Aorta (tissue), 5 donors: ENCODE results near the gene SMAP1. TPM values are rescaled to one million over a fixed set of nuclear protein-coding genes. Genes with fewer than 3 reads are reported as not detected.
A peak's percentile ranks its signal among the peaks of the same experiment; 100 is the strongest.

ENCODE experiments used
- ATAC-seq: fragments of 200-7000 bp; cut with Tn5 transposase; one replicate; pipeline ENCODE4 v1.9.1; 2022; ENCODE audit warnings: moderate library complexity; ENCODE audit not compliant: low FRiP score
- DNase-seq, 2 donors: peaks; one replicate each; pipeline ENCODE4 v3.0.0-alpha.2; 2020
- H3K27ac ChIP-seq, 2 donors: one replicate each; pipeline ENCODE4 v1.5.1; 2013; ENCODE audit warnings: low read length in 2 of 2, mild to moderate bottlenecking in 2 of 2, moderate library complexity in 2 of 2, control low read depth in 1 of 2, inconsistent platforms in 1 of 2, low read depth in 1 of 2
- H3K27me3 ChIP-seq, 2 donors: one replicate each; pipeline ENCODE4 v1.6.1; 2013; ENCODE audit warnings: control low read depth in 1 of 2, low read length in 1 of 2, mild to moderate bottlenecking in 1 of 2, moderate library complexity in 1 of 2; ENCODE audit not compliant: insufficient read depth in 2 of 2, control insufficient read depth in 1 of 2
- H3K36me3 ChIP-seq, 2 donors: one replicate each; pipeline ENCODE4 v1.6.1; 2013; ENCODE audit warnings: control low read depth in 1 of 2, low read length in 1 of 2, mild to moderate bottlenecking in 1 of 2; ENCODE audit not compliant: insufficient read depth in 2 of 2, control insufficient read depth in 1 of 2
- H3K4me1 ChIP-seq, 2 donors: one replicate each; pipeline ENCODE4 v1.6.1; 2013; ENCODE audit warnings: low read length in 2 of 2, control low read depth in 1 of 2, mild to moderate bottlenecking in 1 of 2, moderate library complexity in 1 of 2; ENCODE audit not compliant: insufficient read depth in 2 of 2, control insufficient read depth in 1 of 2
- H3K4me3 ChIP-seq, 2 donors: one replicate each; pipeline ENCODE4 v1.5.1; 2013; ENCODE audit warnings: low read length in 2 of 2, control low read depth in 1 of 2, mild to moderate bottlenecking in 1 of 2
- H3K9me3 ChIP-seq: one replicate; pipeline ENCODE4 v1.6.1; 2013; ENCODE audit warnings: mild to moderate bottlenecking, low read length; ENCODE audit not compliant: control insufficient read depth
- WGBS, 2 donors: extraction: QIAGEN DNeasy Blood & Tissue Kit; methylation state at CpG; one replicate each; pipeline ENCODE4 v1.1.7; 2013; 5-methylcytosine and 5-hydroxymethylcytosine counted together
- intact Hi-C, 2 donors: fragments of 100-400 bp; cut with DNase I; formaldehyde crosslinking; loops; one replicate each; pipeline versions ENCODE4 v1.14.2 to v1.15.0; 2022
- polyA plus RNA-seq, 2 donors: library from polyadenylated mRNA; stranded (reverse); fragments of 200-250 nt; gene quantifications; one replicate each; pipeline ENCODE4 v1.2.3, GENCODE V29; 2013
- total RNA-seq, 2 donors: library from RNA; stranded (reverse); fragmentation: NEBNext Ultra II Directional; extraction: Animal tissue kit (Norgen Biotek cat#: 25700); gene quantifications; one replicate each; pipeline ENCODE4 v1.2.1, GENCODE V29; 2021
- donor health status: healthy with polysubstance abuse.
- donor health status: Bipolar disorder and iron deficiency.
- donor health status: DM: no; HTN: no; CAD: no.
- donor health status: DM: no; HTN: no; CAD: no.
- donor health status: DM: yes; HTN: yes; CAD: no.

The SMAP1 gene
- total and polyA plus RNA-seq, 4 donors: 11.6 to 24.7 (median 21.6) TPM

DNA sequence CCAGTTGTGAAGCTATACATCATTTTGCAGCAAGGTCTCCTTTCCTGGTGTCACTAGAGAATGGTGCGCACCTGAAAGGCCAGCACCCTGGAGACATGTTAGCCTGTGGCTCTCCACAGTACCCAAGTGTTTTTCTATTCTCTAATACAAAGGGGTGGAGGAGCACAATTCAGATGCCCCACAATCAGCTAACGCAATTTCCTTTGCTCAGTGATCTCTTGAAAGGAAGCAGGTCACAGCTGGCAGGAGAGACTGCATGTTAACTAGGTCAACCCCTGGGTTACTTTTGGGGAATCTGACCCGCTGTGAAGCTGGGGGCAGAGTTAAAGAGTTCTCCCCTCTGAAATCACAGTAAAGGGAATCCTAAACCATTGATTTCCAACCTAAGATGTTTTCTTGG, 196.7 kb downstream of the SMAP1 start:
- Histone ChIP-seq H3K9me3 (peaks cover 1% of the 10 kb centered on the region), H3K27ac (no peak overlapping the region), H3K36me3 (peaks cover 0 to 3% of the 10 kb centered on the region in 2 donors), H3K4me1 (no peaks in the 10 kb centered on the region), H3K4me3 (no peak overlapping the region), H3K27me3 (no peaks in the 10 kb centered on the region)
- DNase-seq (no peak), ATAC-seq (no peak)
- 74 to 78% methylated on average over 3 of the region's 3 CpGs for WGBS, 2 donors
- intact Hi-C loops: no loop called here

DNA sequence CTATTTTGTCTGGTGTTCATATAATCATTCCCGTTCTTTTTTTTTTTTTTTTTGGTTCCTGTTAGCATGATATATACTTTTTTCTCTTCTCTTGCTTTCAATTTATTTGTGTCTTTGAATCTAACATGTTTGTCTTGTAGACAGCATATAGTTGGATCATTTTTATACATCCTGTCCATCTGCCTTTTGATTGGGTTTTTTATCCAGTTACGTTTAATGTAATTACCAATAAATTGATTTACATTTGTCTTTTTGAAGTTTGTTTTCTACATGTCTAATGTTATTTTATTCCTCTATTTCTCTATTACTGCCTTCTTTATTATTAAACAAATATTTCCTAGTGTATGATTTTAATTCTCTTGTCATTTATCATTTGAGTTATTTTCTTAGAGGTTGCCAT, 204.8 kb downstream of the SMAP1 start:
- intact Hi-C loops: no loop called here
- Histone ChIP-seq H3K36me3 (no peaks in the 10 kb centered on the region), H3K4me3 (no peak overlapping the region), H3K9me3 (peaks cover 3% of the 10 kb centered on the region), H3K4me1 (no peaks in the 10 kb centered on the region), H3K27me3 (no peaks in the 10 kb centered on the region), H3K27ac (no peak overlapping the region)
- DNase-seq (no peak), ATAC-seq (no peak)
- WGBS, 2 donors: 97% methylated on average over 2 of the region's 2 CpGs

DNA sequence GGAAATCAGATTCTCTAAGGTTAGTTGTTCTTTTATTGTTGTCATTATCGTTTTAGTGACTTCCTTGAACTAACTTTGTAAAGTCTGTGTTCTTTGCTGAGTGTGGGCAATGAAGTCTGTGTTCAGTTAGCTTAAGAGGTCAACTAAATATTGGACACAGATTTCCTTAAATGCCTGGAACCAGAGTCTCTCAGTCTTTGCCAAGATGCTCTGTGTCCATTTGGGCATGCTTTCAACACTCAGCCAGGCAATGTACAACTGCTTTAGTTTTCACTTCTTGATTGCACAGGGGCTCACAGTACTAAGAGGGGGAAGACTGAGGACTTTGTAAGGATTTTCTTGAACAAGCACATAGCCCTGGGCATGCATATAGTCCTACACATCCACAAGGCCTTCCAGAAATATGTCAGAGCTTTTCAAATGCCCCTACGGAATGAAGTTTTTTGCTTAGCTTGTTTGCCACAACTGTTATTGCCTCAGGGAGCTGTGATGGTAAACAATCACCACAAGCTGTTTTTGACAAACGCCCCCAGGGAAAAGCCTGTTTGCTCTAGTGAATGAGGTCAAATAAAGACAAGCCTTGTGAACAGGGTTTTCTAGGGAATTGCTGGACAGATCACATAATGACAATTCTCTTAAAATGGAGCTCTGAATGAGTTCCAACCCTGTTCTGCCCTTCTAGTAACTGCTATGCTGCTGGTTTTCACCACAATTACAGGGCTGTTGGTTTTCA, 206.7 kb downstream of the SMAP1 start:
- DNase-seq (no peak), ATAC-seq (no peak)

DNA sequence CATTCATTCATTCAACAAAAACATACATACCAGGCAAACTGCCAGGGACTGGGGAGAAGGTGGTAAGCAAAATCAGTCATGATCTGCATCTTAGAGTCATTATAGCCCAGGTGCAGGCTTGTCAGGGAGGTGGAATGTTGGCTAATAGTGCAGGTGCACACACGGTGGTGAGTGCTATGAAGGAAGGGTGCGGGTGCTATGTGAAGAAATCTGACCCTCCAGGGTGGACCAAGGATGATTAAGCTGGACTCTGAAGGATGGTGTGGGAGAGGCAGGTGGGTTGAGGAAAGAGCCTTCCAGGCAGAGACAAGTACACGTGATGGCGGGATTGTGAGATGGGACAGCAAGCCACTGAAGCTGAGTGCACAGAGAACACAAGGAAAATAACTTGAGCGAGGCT, 211.8 kb downstream of the SMAP1 start:
- no peaks in the 10 kb centered on the region for H3K36me3 ChIP-seq
- no peaks in the 10 kb centered on the region for H3K4me1 ChIP-seq
- no peak overlapping the region for H3K4me3 ChIP-seq
- no peak for DNase-seq
- 77 to 85% methylated on average over 5 of the region's 5 CpGs for WGBS, 2 donors
- intact Hi-C loops: no loop called here
- ATAC-seq: no peak
- H3K27ac ChIP-seq: no peak overlapping the region
- no peaks in the 10 kb centered on the region for H3K27me3 ChIP-seq
- H3K9me3 ChIP-seq: peaks cover 1% of the 10 kb centered on the region

More for the DNA sequence above, 206.7 kb downstream of the SMAP1 start:
- no peaks in the 10 kb centered on the region for H3K27me3 ChIP-seq
- intact Hi-C loops: no loop called here
- no peaks in the 10 kb centered on the region for H3K36me3 ChIP-seq
- H3K27ac ChIP-seq: no peak overlapping the region
- H3K4me1 ChIP-seq: no peaks in the 10 kb centered on the region
- WGBS, 2 donors: 41 to 48% methylated on average over 3 of the region's 3 CpGs
- H3K4me3 ChIP-seq: no peak overlapping the region
- peaks cover 3% of the 10 kb centered on the region for H3K9me3 ChIP-seq

DNA sequence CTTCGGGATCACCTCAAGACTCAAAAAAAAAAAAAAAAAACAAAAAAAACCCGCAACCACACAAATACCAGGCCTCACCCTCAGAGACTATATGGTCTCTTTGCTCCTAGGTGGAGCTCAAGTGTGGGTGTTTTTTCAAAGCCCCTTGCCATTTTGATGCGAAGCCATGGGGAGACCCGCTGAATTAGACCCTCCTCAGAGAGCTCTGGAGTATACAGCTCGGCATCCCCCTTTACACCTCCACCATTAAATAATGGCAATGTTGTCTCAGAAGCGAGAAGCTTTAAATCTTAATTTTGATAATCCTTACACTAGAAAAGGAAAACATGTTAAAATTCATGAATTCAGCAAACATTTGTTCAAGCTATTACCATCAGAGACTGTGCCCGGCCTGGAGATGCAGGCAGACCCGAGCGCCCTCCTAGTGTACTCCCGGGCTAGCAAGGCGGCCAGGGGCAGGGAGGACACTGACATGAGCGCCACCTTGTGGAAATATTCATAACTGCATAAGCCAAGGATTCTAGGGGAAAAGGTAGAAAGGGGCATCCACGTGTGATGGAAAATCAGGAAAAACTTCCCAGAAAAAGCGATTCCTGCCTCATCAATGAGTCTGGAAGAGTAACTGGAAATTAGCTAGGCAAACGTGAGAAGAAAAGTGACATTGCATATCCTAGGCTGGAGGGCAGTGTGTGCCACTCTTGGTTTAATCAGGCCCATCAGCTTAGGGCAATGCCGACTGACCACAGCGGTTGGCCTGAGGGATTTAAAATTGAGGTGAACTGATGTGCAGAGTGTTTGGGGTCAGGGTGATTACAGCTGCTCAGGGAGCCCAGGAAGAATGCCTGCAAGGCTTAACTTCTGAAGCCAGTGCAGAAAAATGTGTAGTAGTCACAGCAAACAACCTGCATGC, 216.6 kb downstream of the SMAP1 start:
- Histone ChIP-seq H3K36me3 (no peaks in the 10 kb centered on the region), H3K4me3 (no peak overlapping the region), H3K27me3 (no peaks in the 10 kb centered on the region), H3K27ac (no peak overlapping the region), H3K4me1 (no peaks in the 10 kb centered on the region), H3K9me3 (no peaks in the 10 kb centered on the region)
- DNase-seq (no peak), ATAC-seq (peak; percentile 82)
- WGBS, 2 donors: 37% methylated on average over 17 of the region's 17 CpGs
- intact Hi-C loops: loop anchor here (1.0 to 10.0 kb wide), 3 partner anchors 177 to 360 kb away; no protein-coding TSS in a partner anchor

DNA sequence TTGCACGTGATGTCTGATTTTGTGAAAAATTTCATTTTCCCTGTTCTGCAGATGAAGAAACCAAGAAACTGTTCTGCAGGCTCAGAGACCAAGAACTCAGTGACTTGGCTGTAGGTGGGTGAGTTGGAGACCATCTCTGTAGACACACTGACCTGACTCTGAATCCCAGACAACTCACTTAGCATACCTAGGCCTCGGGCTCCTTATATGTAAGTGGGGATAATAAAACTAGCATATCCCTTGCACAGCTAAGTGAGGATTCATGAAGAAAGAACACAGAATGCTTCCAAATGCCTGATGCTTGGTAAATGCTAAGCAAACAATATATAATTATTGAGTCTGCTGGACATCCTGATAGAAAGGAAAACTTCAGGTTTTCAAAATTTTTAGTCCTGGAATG, 218.4 kb downstream of the SMAP1 start:
- 89 to 91% methylated on average over 2 of the region's 2 CpGs for WGBS, 2 donors
- intact Hi-C loops: loop anchor here (5.0 to 10.0 kb wide), 2 partner anchors 339 to 361 kb away; no protein-coding TSS in a partner anchor

DNA sequence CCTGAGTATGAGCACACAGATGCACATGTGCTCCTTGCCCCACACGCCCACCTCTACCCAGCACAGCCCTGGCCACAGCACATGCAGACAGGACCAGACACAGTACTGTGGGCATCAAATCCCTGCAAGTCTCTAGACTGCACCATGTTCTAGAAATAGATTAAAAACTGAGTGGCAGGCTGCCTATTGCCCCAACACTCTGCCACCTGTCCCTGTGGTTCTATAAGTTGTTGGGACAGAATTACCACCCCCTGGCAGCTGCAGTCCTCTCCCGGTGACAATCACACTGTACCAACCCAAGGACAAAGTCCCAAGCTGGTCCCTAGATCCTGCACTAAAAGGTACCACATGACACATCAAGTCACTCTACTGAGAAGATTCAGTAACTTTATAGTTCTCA, 219.0 kb downstream of the SMAP1 start:
- no peak for ATAC-seq
- intact Hi-C loops: loop anchor here (5.0 to 10.0 kb wide), 2 partner anchors 339 to 362 kb away; no protein-coding TSS in a partner anchor

More for the DNA sequence above, 218.4 kb downstream of the SMAP1 start:
- no peak for DNase-seq
- H3K4me3 ChIP-seq: no peak overlapping the region
- H3K27ac ChIP-seq: no peak overlapping the region
- no peaks in the 10 kb centered on the region for H3K4me1 ChIP-seq
- no peaks in the 10 kb centered on the region for H3K36me3 ChIP-seq
- ATAC-seq: no peak
- H3K27me3 ChIP-seq: no peaks in the 10 kb centered on the region
- H3K9me3 ChIP-seq: no peaks in the 10 kb centered on the region

DNA sequence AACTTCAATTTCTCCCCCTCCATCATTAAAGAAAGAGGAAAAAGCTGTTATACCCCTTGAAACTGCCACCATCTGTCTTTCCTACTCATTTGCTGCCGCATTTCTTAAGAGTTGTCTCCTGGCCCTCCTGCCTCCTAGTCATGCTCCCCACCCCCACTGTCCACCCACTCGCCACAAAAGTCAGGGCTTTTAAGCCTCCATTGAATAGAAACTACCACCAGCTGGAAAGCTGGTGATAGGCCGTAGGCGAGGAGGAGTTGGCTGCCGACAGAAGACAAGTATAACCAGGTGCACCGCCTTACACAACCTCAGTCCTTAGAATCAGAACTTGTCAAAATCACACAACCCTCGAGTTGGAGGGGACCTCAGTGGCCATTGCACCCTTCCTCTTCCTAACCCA, 221.6 kb downstream of the SMAP1 start:
- no peaks in the 10 kb centered on the region for H3K36me3 ChIP-seq
- H3K27ac ChIP-seq: no peak overlapping the region
- H3K9me3 ChIP-seq: no peaks in the 10 kb centered on the region
- intact Hi-C loops: loop anchor here (5.0 to 10.0 kb wide), 2 partner anchors 342 to 364 kb away; no protein-coding TSS in a partner anchor
- no peaks in the 10 kb centered on the region for H3K4me1 ChIP-seq
- ATAC-seq: no peak
- 92 to 93% methylated on average over 7 of the region's 7 CpGs for WGBS, 2 donors
- H3K4me3 ChIP-seq: no peak overlapping the region
- no peaks in the 10 kb centered on the region for H3K27me3 ChIP-seq
- DNase-seq: no peak

More for the DNA sequence above, 219.0 kb downstream of the SMAP1 start:
- H3K27ac ChIP-seq: no peak overlapping the region
- no peaks in the 10 kb centered on the region for H3K27me3 ChIP-seq
- no peaks in the 10 kb centered on the region for H3K4me1 ChIP-seq
- no peak overlapping the region for H3K4me3 ChIP-seq
- no peaks in the 10 kb centered on the region for H3K36me3 ChIP-seq
- WGBS, 2 donors: 84 to 88% methylated on average over 2 of the region's 2 CpGs
- DNase-seq: no peak
- no peaks in the 10 kb centered on the region for H3K9me3 ChIP-seq
